K562 (cell line): ENCODE results near the gene VIPR1. TPM values are rescaled to one million over a fixed set of nuclear protein-coding genes. Genes with fewer than 3 reads are reported as not detected.

ENCODE experiments used
- ATAC-seq: fragments of 200-7000 bp; cut with Tn5 transposase; 3 replicates; pipeline ENCODE4 v1.9.1; 2020; ENCODE audit warnings: moderate library complexity
- BruUV-seq: library from RNA; stranded (reverse); fragments of 400-500 nt; replicated peaks from 2 replicates; lab custom pipeline; 2021; lab: Mats Ljungman, UMichigan
- CTCF ChIA-PET: fragments of 300-600 bp; formaldehyde crosslinking; extraction: SDS; loops from one replicate; lab custom pipeline; 2021; ENCODE audit warnings: low intra/inter-chr PET ratio; lab: Yijun Ruan, JAX
- POLR2A ChIA-PET: fragments of 300-600, 350-650 bp; sonication (Branson Sonifier 250); formaldehyde crosslinking; extraction: SDS; loops from one replicate; lab custom pipeline; 2021; ENCODE audit warnings: antibody characterized with exemption, inconsistent platforms; lab: Yijun Ruan, JAX
- DNase-seq, 4 experiments: peaks; one replicate each; pipeline versions ENCODE4 v3.0.0 to v3.0.0-alpha.2; 2011 to 2018; ENCODE audit warnings: low spot score in 3 of 4, mixed read lengths in 3 of 4; ENCODE audit errors: extremely low read depth in 1 of 4
- FAIRE-seq: peaks from 2 replicates; lab custom pipeline; 2011; peaks lifted over from hg19 to GRCh38; lab: Jason Lieb, UNC
- H2AFZ ChIP-seq: 2 replicates; pipeline ENCODE4 v1.6.0; 2011; ENCODE audit warnings: low read depth, low read length, control low read depth, inconsistent platforms
- H3K27ac ChIP-seq: fragments of 200-600 bp; 3 replicates; pipeline ENCODE4 v1.8.0; 2011; ENCODE audit warnings: low read depth, mild to moderate bottlenecking, control low read depth, inconsistent platforms, low read length, moderate library complexity, mixed read lengths; ENCODE audit errors: extremely low read depth
- H3K27me3 ChIP-seq, 2 experiments: fragments of 300-600 bp in 1 of 2; 2 replicates in 1 of 2; 3 replicates in 1 of 2; pipeline versions ENCODE4 v1.6.0 to v1.8.0; 2011; ENCODE audit warnings: inconsistent platforms in 2 of 2, low read length in 2 of 2, mild to moderate bottlenecking in 1 of 2, mixed read lengths in 1 of 2, moderate library complexity in 1 of 2; ENCODE audit not compliant: control insufficient read depth in 2 of 2, insufficient read depth in 2 of 2
- H3K36me3 ChIP-seq: fragments of 300-600 bp; 3 replicates; pipeline ENCODE4 v1.8.0; 2011; ENCODE audit warnings: mild to moderate bottlenecking, low read length, inconsistent platforms; ENCODE audit not compliant: control insufficient read depth, insufficient read depth
- H3K4me1 ChIP-seq, 2 experiments: fragments of 200-600 bp in 1 of 2; replicated peaks in 1 of 2; 2 replicates in 1 of 2; 3 replicates in 1 of 2; pipeline versions ENCODE4 v1.5.1 to v1.8.0; 2011; ENCODE audit warnings: inconsistent platforms in 2 of 2, low read length in 2 of 2, mild to moderate bottlenecking in 1 of 2, mixed read lengths in 1 of 2, moderate library complexity in 1 of 2; ENCODE audit not compliant: control insufficient read depth in 2 of 2, insufficient read depth in 2 of 2
- H3K4me2 ChIP-seq: 2 replicates; pipeline ENCODE4 v1.6.1; 2011; ENCODE audit warnings: low read length, control low read depth, inconsistent platforms, mixed read lengths; ENCODE audit not compliant: insufficient read depth
- H3K4me3 ChIP-seq: fragments of 200-600 bp; sonication (generic), shearing (Covaris generic); 2 replicates; pipeline ENCODE4 v1.5.1; 2016; ENCODE audit warnings: control low read depth, inconsistent platforms
- H3K79me2 ChIP-seq: fragments of 200-600 bp; 3 replicates; pipeline ENCODE4 v1.8.0; 2011; ENCODE audit warnings: low read length, inconsistent platforms; ENCODE audit not compliant: control insufficient read depth, insufficient read depth
- H3K9ac ChIP-seq, 2 experiments: 2 replicates each; pipeline versions ENCODE4 v1.6.0 to v1.6.1; 2011; ENCODE audit warnings: low read depth in 2 of 2, low read length in 2 of 2, control low read depth in 1 of 2, inconsistent platforms in 1 of 2, mild to moderate bottlenecking in 1 of 2, mixed read lengths in 1 of 2; ENCODE audit not compliant: insufficient read depth in 1 of 2
- H3K9me1 ChIP-seq: one replicate; pipeline ENCODE4 v1.6.0; 2011; ENCODE audit warnings: inconsistent platforms, mild to moderate bottlenecking, low read length, moderate library complexity; ENCODE audit not compliant: control insufficient read depth, insufficient read depth
- H3K9me3 ChIP-seq: replicated peaks from 2 replicates; pipeline ENCODE4 v1.5.1; 2011; ENCODE audit warnings: low read depth, low read length, inconsistent platforms; ENCODE audit not compliant: control insufficient read depth, insufficient read depth
- H4K20me1 ChIP-seq: replicated peaks from 2 replicates; pipeline ENCODE4 v1.6.1; 2011; ENCODE audit warnings: low read length, inconsistent platforms, mixed read lengths; ENCODE audit not compliant: control insufficient read depth, insufficient read depth
- GABPA ChIP-seq: fragments of 200-800 bp; sonication (Bioruptor generic); conservative IDR thresholded peaks from 2 replicates; pipeline ENCODE4 v1.6.1; 2016; ENCODE audit warnings: low read depth, missing genetic modification characterization, missing compliant biosample characterization
- HNRNPL ChIP-seq: fragments of 200-400 bp; formaldehyde crosslinking; IDR thresholded peaks from 2 replicates; pipeline ENCODE4 v1.6.1; 2017; ENCODE audit warnings: low read depth, mild to moderate bottlenecking, low read length
- HNRNPUL1 ChIP-seq: fragments of 200-400 bp; formaldehyde crosslinking; IDR thresholded peaks from 2 replicates; pipeline ENCODE4 v1.6.1; 2017; ENCODE audit warnings: low read length
- XRCC3 ChIP-seq: fragments of 450-650 bp; IDR thresholded peaks from 2 replicates; pipeline ENCODE4 v1.6.1; 2017; ENCODE audit warnings: mild to moderate bottlenecking, moderate library complexity
- ZNF707 ChIP-seq: fragments of 250-450 bp; sonication (Bioruptor Pico); conservative IDR thresholded peaks from 2 replicates; pipeline ENCODE4 v1.8.0; 2022; ENCODE audit warnings: inconsistent platforms, mild to moderate bottlenecking, moderate library complexity
- WGBS: fragments of 100-300 bp; shearing (Covaris generic); methylation state at CpG from one replicate; pipeline ENCODE4 v1.1.6; 2016; ENCODE audit warnings: low coverage, mixed read lengths; ENCODE audit not compliant: insufficient coverage; ENCODE audit errors: missing lambda C conversion rate; 5-methylcytosine and 5-hydroxymethylcytosine counted together
- in situ Hi-C: fragments of 300-500 bp; cut with MboI; formaldehyde crosslinking; loops from 4 replicates; pipeline ENCODE4 v1.15.0; 2018; ENCODE audit warnings: inconsistent platforms, mixed read lengths
- intact Hi-C: fragments of 100-400 bp; cut with micrococcal nuclease; formaldehyde crosslinking; loops from 2 replicates; pipeline ENCODE4 v1.14.2; 2022
- polyA plus RNA-seq, 8 experiments: library from polyadenylated mRNA; depleted of rRNA in 4 of 8; stranded (reverse) in 5 of 8; unstranded in 3 of 8; fragments of >200 nt; fragmentation: Nextera tagmentation in 2 of 8; fragmentation: Illumina TruSeq in 1 of 8; extraction: Ambion mirVana in 2 of 8; extraction: Trizol in 1 of 8; gene quantifications; 2 replicates each; pipeline versions ENCODE4 v1.2.1 to v1.2.3, GENCODE V29; 2011 to 2014; ENCODE audit warnings: inconsistent platforms in 1 of 8, missing spikeins in 1 of 8
- total RNA-seq, 7 experiments: library from RNA; depleted of rRNA in 6 of 7; stranded (reverse); fragments of >200 nt in 6 of 7; fragmentation: Illumina TruSeq in 2 of 7; extraction: Trizol in 2 of 7; gene quantifications; 2 replicates each; pipeline versions ENCODE4 v1.2.1 to v1.2.3, GENCODE V29; 2011 to 2021; ENCODE audit warnings: low replicate concordance in 1 of 7
- TF ChIP-seq, protein P1 (sequence below), 3 experiments: fragments of 200-800 bp in 1 of 3; sonication (Bioruptor generic) in 1 of 3; sonication (generic) in 1 of 3; formaldehyde crosslinking in 1 of 3; IDR thresholded peaks; 2 replicates each; pipeline versions ENCODE4 v1.6.1 to v1.8.0; 2016 to 2022; ENCODE audit warnings: mild to moderate bottlenecking in 2 of 3, missing compliant biosample characterization in 2 of 3, missing genetic modification characterization in 2 of 3, missing genetic modification reagents in 1 of 3
- TF ChIP-seq, protein P2 (sequence below): sonication (generic); formaldehyde crosslinking; IDR thresholded peaks from 2 replicates; pipeline ENCODE4 v1.8.0; 2022; ENCODE audit warnings: mild to moderate bottlenecking, missing genetic modification reagents

Gene VIPR1
- total and polyA plus RNA-seq, 9 of the 15 experiments (the other 6 are each of a cell fraction or from before 2014, with no cell fraction given): 0.04 to 0.38 (median 0.12) TPM; not detected in 3

DNA sequence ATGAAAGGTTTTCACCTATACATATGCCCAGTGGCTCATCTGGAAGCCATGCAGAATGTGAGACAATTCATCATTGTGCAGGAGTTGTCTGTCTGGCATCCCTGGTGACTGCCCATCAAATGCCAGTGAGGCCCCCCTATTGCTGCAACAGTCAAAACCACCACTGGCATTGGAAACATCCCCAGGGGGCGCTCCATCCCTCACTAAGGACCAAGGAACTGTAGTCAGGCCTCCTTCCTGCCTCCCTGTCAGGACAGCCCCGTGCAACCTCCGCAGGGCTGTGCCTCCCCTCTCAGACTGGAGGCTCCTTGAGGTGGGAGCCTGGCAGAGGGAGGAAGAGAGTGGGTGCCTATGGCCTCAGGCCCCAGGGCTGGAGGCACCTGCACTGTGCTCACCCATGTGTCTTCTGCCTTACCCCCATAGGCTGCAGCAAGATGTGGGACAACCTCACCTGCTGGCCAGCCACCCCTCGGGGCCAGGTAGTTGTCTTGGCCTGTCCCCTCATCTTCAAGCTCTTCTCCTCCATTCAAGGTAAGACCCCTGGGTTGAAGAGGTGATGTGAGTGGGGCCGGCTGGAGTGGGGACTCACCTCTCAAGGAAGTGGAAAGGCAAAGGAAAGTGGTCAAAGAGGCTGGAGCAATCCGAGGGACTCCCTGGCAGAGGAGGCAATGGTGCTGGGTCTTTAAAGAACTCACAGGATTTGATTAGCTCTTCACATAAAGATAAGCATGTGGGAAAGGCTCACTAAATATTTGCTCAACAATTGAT is 16.5 kb downstream of the VIPR1 start (continued):
- TF ChIP-seq, protein P1, sequence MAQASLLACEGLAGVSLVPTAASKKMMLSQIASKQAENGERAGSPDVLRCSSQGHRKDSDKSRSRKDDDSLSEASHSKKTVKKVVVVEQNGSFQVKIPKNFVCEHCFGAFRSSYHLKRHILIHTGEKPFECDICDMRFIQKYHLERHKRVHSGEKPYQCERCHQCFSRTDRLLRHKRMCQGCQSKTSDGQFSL (CRISPR knock-in tag; IDR thresholded peaks at IDR 0.05): no peak
- TF ChIP-seq, protein P1 (tag; IDR thresholded peaks at IDR 0.05): no peak
- no peak for TF ChIP-seq ZNF707 (CRISPR knock-in tag)

- intact Hi-C loops: no loop called here
- H3K27ac ChIP-seq: no peak overlapping the region
- no peak overlapping the region for H3K4me2 ChIP-seq
- no peaks in the 10 kb centered on the region for H3K36me3 ChIP-seq
- no peak for DNase-seq
- no peaks in the 10 kb centered on the region for H3K9me1 ChIP-seq
- no peak for ATAC-seq
- TF ChIP-seq, protein P2, sequence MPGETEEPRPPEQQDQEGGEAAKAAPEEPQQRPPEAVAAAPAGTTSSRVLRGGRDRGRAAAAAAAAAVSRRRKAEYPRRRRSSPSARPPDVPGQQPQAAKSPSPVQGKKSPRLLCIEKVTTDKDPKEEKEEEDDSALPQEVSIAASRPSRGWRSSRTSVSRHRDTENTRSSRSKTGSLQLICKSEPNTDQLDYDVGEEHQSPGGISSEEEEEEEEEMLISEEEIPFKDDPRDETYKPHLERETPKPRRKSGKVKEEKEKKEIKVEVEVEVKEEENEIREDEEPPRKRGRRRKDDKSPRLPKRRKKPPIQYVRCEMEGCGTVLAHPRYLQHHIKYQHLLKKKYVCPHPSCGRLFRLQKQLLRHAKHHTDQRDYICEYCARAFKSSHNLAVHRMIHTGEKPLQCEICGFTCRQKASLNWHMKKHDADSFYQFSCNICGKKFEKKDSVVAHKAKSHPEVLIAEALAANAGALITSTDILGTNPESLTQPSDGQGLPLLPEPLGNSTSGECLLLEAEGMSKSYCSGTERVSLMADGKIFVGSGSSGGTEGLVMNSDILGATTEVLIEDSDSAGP: no peak
- TF ChIP-seq XRCC3 (no peak), HNRNPL (no peak), GABPA (no peak), HNRNPUL1 (no peak)
- no peaks in the 10 kb centered on the region; the same call in 1 of the 2 replicates for H4K20me1 ChIP-seq
- no peak overlapping the region for H3K4me3 ChIP-seq
- FAIRE-seq: no peak
- H3K9me3 ChIP-seq: no peaks in the 10 kb centered on the region
- CTCF ChIA-PET: interaction anchor here (1.3 kb wide), 1 partner anchor 28 kb away, joined by 3 read pairs; no protein-coding TSS in a partner anchor
- H2AFZ ChIP-seq: no peak overlapping the region
- H3K9ac ChIP-seq: no peak overlapping the region
- BruUV-seq: no TSS peak
- 0% methylated on average over 2 of the region's 2 CpGs for WGBS
- in situ Hi-C loops: no loop called here
- H3K27me3 ChIP-seq: peaks cover 2 to 47% of the 10 kb centered on the region in 2 experiments; a peak in 4 of 5 replicates
- POLR2A ChIA-PET: interaction anchor here (0.7 kb wide), 1 partner anchor 132 kb away, joined by 3 read pairs; no protein-coding TSS in a partner anchor
- peaks cover 0 to 3% of the 10 kb centered on the region in 2 experiments; a peak in 1 of 5 replicates for H3K4me1 ChIP-seq
- no peaks in the 10 kb centered on the region for H3K79me2 ChIP-seq
Measured at GRCh38 chr3:42519568-42519962, 17.1 kb downstream of the VIPR1 start.
